Hepatocyte (in vitro differentiated cells): Measurements from ENCODE around the gene UBTD1. TPM values are rescaled to one million over a fixed set of nuclear protein-coding genes. Genes with fewer than 3 reads are reported as not detected.
A peak's percentile ranks its signal among the peaks of the same experiment; 100 is the strongest.

Experiments used
- DNase-seq: peaks from one replicate; pipeline ENCODE4 v3.0.0-alpha.2; 2016; ENCODE audit warnings: low spot score
- H2AFZ ChIP-seq: fragments of 200-600 bp; sonication (generic); 2 replicates; pipeline ENCODE4 v1.6.0; 2016; ENCODE audit warnings: antibody characterized with exemption, mild to moderate bottlenecking
- H3K27ac ChIP-seq: fragments of 200-600 bp; sonication (generic); 2 replicates; pipeline ENCODE4 v1.5.1; 2016; ENCODE audit warnings: mild to moderate bottlenecking
- H3K27me3 ChIP-seq: fragments of 200-600 bp; sonication (generic); 2 replicates; pipeline ENCODE4 v1.6.1; 2016
- H3K36me3 ChIP-seq: fragments of 200-600 bp; sonication (generic); replicated peaks from 2 replicates; pipeline ENCODE4 v1.5.1; 2016; ENCODE audit warnings: low read depth; ENCODE audit not compliant: insufficient read depth
- H3K4me1 ChIP-seq: fragments of 200-600 bp; sonication (generic); 2 replicates; pipeline ENCODE4 v1.5.1; 2016; ENCODE audit warnings: mild to moderate bottlenecking, moderate library complexity; ENCODE audit not compliant: insufficient read depth
- H3K4me2 ChIP-seq: fragments of 200-600 bp; sonication (generic); 2 replicates; pipeline ENCODE4 v1.6.0; 2016
- H3K4me3 ChIP-seq: fragments of 200-600 bp; sonication (generic); 2 replicates; pipeline ENCODE4 v1.5.1; 2016; ENCODE audit warnings: mild to moderate bottlenecking
- H3K79me2 ChIP-seq: fragments of 200-600 bp; sonication (generic); 2 replicates; pipeline ENCODE4 v1.6.0; 2017; ENCODE audit warnings: mild to moderate bottlenecking
- H3K9me2 ChIP-seq: fragments of 200-600 bp; sonication (generic); replicated peaks from 2 replicates; pipeline ENCODE4 v1.6.0; 2017; ENCODE audit warnings: mild to moderate bottlenecking; ENCODE audit not compliant: insufficient read depth
- H3K9me3 ChIP-seq: fragments of 200-600 bp; sonication (generic); 2 replicates; pipeline ENCODE4 v1.5.1; 2016; ENCODE audit warnings: low read depth, mild to moderate bottlenecking
- H4K20me1 ChIP-seq: fragments of 200-600 bp; sonication (generic); 2 replicates; pipeline ENCODE4 v1.6.0; 2016; ENCODE audit warnings: mild to moderate bottlenecking; ENCODE audit not compliant: insufficient read depth, poor library complexity, severe bottlenecking
- CTCF ChIP-seq: fragments of 200-600 bp; sonication (generic); IDR thresholded peaks from 2 replicates; pipeline ENCODE4 v1.5.1; 2016; ENCODE audit warnings: antibody characterized with exemption, mild to moderate bottlenecking; ENCODE audit not compliant: poor library complexity
- EZH2 ChIP-seq: fragments of 200-600 bp; sonication (generic); IDR thresholded peaks from 2 replicates; pipeline ENCODE4 v1.6.1; 2016; ENCODE audit warnings: antibody characterized with exemption, mild to moderate bottlenecking, borderline replicate concordance
- EZH2phosphoT487 ChIP-seq: fragments of 200-600 bp; sonication (generic); IDR thresholded peaks from one replicate; pipeline ENCODE4 v1.6.1; 2018; ENCODE audit warnings: antibody characterized with exemption, mild to moderate bottlenecking, low read depth, moderate library complexity; ENCODE audit not compliant: unreplicated experiment, severe bottlenecking
- WGBS: methylation state at CpG from one replicate; pipeline ENCODE4 v1.1.6; 2016; ENCODE audit warnings: low lambda C conversion rate; ENCODE audit errors: missing lambda C conversion rate; 5-methylcytosine and 5-hydroxymethylcytosine counted together
- polyA plus RNA-seq: library from polyadenylated mRNA; unstranded; fragments of >200 nt; fragmentation: Nextera tagmentation; extraction: Ambion mirVana; gene quantifications from 2 replicates; pipeline ENCODE4 v1.2.1, GENCODE V29; 2016
- total RNA-seq: library from RNA; depleted of rRNA; stranded (reverse); fragments of >200 nt; gene quantifications from 2 replicates; pipeline ENCODE4 v1.2.3, GENCODE V29; 2014

The UBTD1 gene
- total and polyA plus RNA-seq, 2 experiments from 2014 or later, result 12.8 to 37.0 TPM

GRCh38 chr10:97490592-97490991 is 8.1 kb upstream of the UBTD1 start:
- Histone ChIP-seq H3K4me3 (no peak overlapping the region), H3K27ac (no peak overlapping the region), H3K36me3 (no peaks in the 10 kb centered on the region), H3K4me1 (peaks cover 4% of the 10 kb centered on the region), H3K9me2 (no peaks in the 10 kb centered on the region), H3K4me2 (no peak overlapping the region), H4K20me1 (peaks cover 57% of the 10 kb centered on the region), H3K27me3 (no peaks in the 10 kb centered on the region), H3K79me2 (peaks cover 98% of the 10 kb centered on the region), H2AFZ (no peak overlapping the region), H3K9me3 (no peaks in the 10 kb centered on the region)
- no peak for DNase-seq
- TF ChIP-seq EZH2phosphoT487, result no peak
- no peak for TF ChIP-seq CTCF
- no peak for TF ChIP-seq EZH2
- WGBS, result 96% methylated on average over 2 of the region's 2 CpGs

GRCh38 chr10:97494151-97494550 is 4.6 kb upstream of the UBTD1 start:
- peaks cover 13% of the 10 kb centered on the region for H3K4me1 ChIP-seq
- H3K4me3 ChIP-seq, result no peak overlapping the region
- H3K4me2 ChIP-seq, result no peak overlapping the region
- WGBS, result 83% methylated on average over 2 of the region's 2 CpGs
- no peaks in the 10 kb centered on the region for H3K27me3 ChIP-seq
- peaks cover 84% of the 10 kb centered on the region for H3K79me2 ChIP-seq
- H2AFZ ChIP-seq, result no peak overlapping the region
- H3K27ac ChIP-seq, result no peak overlapping the region
- TF ChIP-seq EZH2 (no peak), EZH2phosphoT487 (no peak), CTCF (no peak)
- no peaks in the 10 kb centered on the region for H3K36me3 ChIP-seq
- no peak for DNase-seq
- H3K9me3 ChIP-seq, result no peaks in the 10 kb centered on the region
- H4K20me1 ChIP-seq, result peaks cover 52% of the 10 kb centered on the region
- H3K9me2 ChIP-seq, result no peaks in the 10 kb centered on the region

DNA sequence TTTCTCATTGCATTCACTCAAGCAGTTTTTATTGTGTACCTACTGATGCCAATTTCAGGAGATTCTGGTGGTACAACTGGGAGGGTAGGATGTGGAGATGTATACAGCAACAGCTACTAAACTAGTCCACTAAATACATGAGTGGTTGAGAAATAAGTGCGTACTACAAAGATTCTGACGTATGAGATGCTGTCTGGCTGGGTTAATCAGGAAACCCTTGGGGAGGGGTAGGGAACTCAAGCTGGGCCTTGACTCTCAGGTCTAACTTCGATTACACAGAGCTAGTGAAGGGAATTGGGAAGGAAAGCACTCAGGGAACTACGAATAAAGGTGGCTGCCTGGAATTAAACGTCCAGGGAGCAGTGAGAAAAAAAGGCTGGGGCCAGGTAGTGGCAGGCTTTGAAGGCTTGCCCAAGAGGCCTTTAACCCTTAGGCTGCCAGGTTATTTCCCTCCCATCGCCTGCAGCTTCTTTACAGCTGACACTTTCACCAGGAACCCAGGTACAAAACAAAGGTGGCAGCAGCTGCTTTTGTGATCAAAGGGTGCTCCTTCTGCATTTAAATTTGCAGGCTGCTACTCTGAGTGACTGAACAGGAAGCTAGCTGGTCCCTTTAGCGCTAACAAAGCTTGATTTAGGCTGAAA is 3.7 kb upstream of the UBTD1 start:
- Histone ChIP-seq H3K4me2 (peak overlapping the region; percentile 40), H3K27ac (peak overlapping the region; percentile 35), H3K36me3 (no peaks in the 10 kb centered on the region), H3K79me2 (peaks cover 76% of the 10 kb centered on the region), H2AFZ (no peak overlapping the region), H3K9me2 (no peaks in the 10 kb centered on the region), H3K4me1 (peaks cover 15% of the 10 kb centered on the region), H3K27me3 (no peaks in the 10 kb centered on the region), H3K4me3 (no peak overlapping the region), H4K20me1 (peaks cover 46% of the 10 kb centered on the region), H3K9me3 (no peaks in the 10 kb centered on the region)
- WGBS, result 26% methylated on average over 7 of the region's 7 CpGs
- no peak for TF ChIP-seq CTCF
- TF ChIP-seq EZH2phosphoT487, result no peak
- TF ChIP-seq EZH2, result no peak
- DNase-seq, result peak; percentile 40
